Endothelial cell (in vitro differentiated cells): Measurements from ENCODE around the gene ANKDD1B. TPM values are rescaled to one million over a fixed set of nuclear protein-coding genes. Genes with fewer than 3 reads are reported as not detected.
"Not testable (repeated sequence)": the region's sequence is repeated elsewhere in the genome, so short reads cannot be mapped to it uniquely, and the experiment has no call there.

Source experiments
- DNase-seq: peaks from one replicate; pipeline ENCODE4 v3.0.0; 2021; ENCODE audit warnings: low spot score
- H3K27ac Mint-ChIP-seq: one replicate; pipeline ENCODE4 v1.8.0; 2021; ENCODE audit warnings: mixed read lengths, inconsistent platforms; ENCODE audit not compliant: unreplicated experiment
- H3K27me3 Mint-ChIP-seq: one replicate; pipeline ENCODE4 v1.8.0; 2021; ENCODE audit warnings: mild to moderate bottlenecking, moderate library complexity, mixed read lengths, inconsistent platforms; ENCODE audit not compliant: unreplicated experiment
- H3K36me3 Mint-ChIP-seq: one replicate; pipeline ENCODE4 v1.8.0; 2021; ENCODE audit warnings: mild to moderate bottlenecking, low read depth, mixed read lengths, inconsistent platforms; ENCODE audit not compliant: unreplicated experiment
- H3K4me1 Mint-ChIP-seq: one replicate; pipeline ENCODE4 v1.8.0; 2021; ENCODE audit warnings: mild to moderate bottlenecking, mixed read lengths, inconsistent platforms; ENCODE audit not compliant: unreplicated experiment
- H3K4me3 Mint-ChIP-seq: one replicate; pipeline ENCODE4 v1.8.0; 2021; ENCODE audit warnings: mild to moderate bottlenecking, mixed read lengths, inconsistent platforms; ENCODE audit not compliant: unreplicated experiment
- H3K9me3 Mint-ChIP-seq: one replicate; pipeline ENCODE4 v1.8.0; 2021; ENCODE audit warnings: mixed read lengths, inconsistent platforms; ENCODE audit not compliant: unreplicated experiment
- CTCF ChIP-seq: fragments of 200-600 bp; sonication (generic); IDR thresholded peaks from one replicate; pipeline ENCODE4 v1.5.0; 2021; ENCODE audit warnings: antibody characterized with exemption; ENCODE audit not compliant: unreplicated experiment
- total RNA-seq: library from RNA; stranded (reverse); fragmentation: NEBNext Ultra II Directional; extraction: Animal tissue kit (Norgen Biotek cat#: 25700); gene quantifications from one replicate; pipeline ENCODE4 v1.2.1, GENCODE V29; 2021; ENCODE audit not compliant: unreplicated experiment

ANKDD1B gene
- total RNA-seq, 1 donor from 2014 or later, result 0.31 TPM

- Mint-ChIP-seq H3K36me3 (peaks cover 9% of the 10 kb centered on the region), H3K4me3 (no peak overlapping the region), H3K4me1 (no peaks in the 10 kb centered on the region), H3K27me3 (no peaks in the 10 kb centered on the region), H3K9me3 (no peaks in the 10 kb centered on the region), H3K27ac (no peak overlapping the region)
- DNase-seq, result no peak
- TF ChIP-seq CTCF, result no peak
These were observed 79.4 kb downstream of the ANKDD1B start for GRCh38 chr5:75690669-75691068.

- H3K36me3 Mint-ChIP-seq, result peaks cover 23% of the 10 kb centered on the region
- H3K27ac Mint-ChIP-seq, result no peak overlapping the region
- no peak overlapping the region for H3K4me3 Mint-ChIP-seq
- no peaks in the 10 kb centered on the region for H3K27me3 Mint-ChIP-seq
- DNase-seq, result no peak
- no peaks in the 10 kb centered on the region for H3K9me3 Mint-ChIP-seq
- TF ChIP-seq CTCF, result no peak
- H3K4me1 Mint-ChIP-seq, result no peaks in the 10 kb centered on the region
These were observed 83.5 kb downstream of the ANKDD1B start for GRCh38 chr5:75694781-75695180.

GRCh38 chr5:75695472-75696351 lies 84.5 kb downstream of the ANKDD1B start:
- peaks cover 23% of the 10 kb centered on the region for H3K36me3 Mint-ChIP-seq
- not testable (repeated sequence) for DNase-seq

GRCh38 chr5:75701856-75702255 lies 90.6 kb downstream of the ANKDD1B start:
- no peak for DNase-seq
- Mint-ChIP-seq H3K9me3 (no peaks in the 10 kb centered on the region), H3K27me3 (no peaks in the 10 kb centered on the region), H3K4me3 (no peak overlapping the region), H3K36me3 (peaks cover 28% of the 10 kb centered on the region), H3K27ac (no peak overlapping the region), H3K4me1 (no peaks in the 10 kb centered on the region)
- TF ChIP-seq CTCF, result no peak

More at GRCh38 chr5:75695472-75696351, 84.5 kb downstream of the ANKDD1B start:
- not testable (repeated sequence) for H3K27ac Mint-ChIP-seq, H3K27me3 Mint-ChIP-seq, H3K4me1 Mint-ChIP-seq, H3K9me3 Mint-ChIP-seq
- peak overlapping the region; percentile 59 for H3K4me3 Mint-ChIP-seq

GRCh38 chr5:75706016-75706415 lies 94.8 kb downstream of the ANKDD1B start:
- Mint-ChIP-seq H3K9me3 (no peaks in the 10 kb centered on the region), H3K4me1 (no peaks in the 10 kb centered on the region), H3K36me3 (peaks cover 16% of the 10 kb centered on the region), H3K4me3 (no peak overlapping the region), H3K27ac (no peak overlapping the region), H3K27me3 (no peaks in the 10 kb centered on the region)
- no peak for TF ChIP-seq CTCF
- no peak for DNase-seq
